ENCODE data around the gene KCNH1.

DNA sequence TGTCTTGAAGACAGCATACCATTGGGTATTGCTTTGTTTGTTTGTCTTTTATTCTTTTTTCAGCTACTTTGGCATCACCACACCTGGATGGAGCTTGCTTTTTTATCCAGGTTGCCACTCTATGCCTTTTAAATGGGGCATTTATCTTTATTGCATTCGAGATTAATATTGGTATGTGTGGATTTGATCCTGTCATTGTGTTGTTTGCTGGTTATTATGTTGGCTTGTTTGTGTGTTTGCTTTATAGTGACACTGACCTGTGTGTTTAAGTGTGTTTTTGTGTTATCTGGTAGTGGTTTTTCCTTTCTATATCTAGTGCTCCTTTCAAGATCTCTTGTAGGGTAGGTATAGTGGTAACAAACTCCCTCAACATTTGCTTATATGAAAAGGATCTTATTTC is 24.9 kb upstream of the KCNH1 start:
- TF ChIP-seq, protein P1, sequence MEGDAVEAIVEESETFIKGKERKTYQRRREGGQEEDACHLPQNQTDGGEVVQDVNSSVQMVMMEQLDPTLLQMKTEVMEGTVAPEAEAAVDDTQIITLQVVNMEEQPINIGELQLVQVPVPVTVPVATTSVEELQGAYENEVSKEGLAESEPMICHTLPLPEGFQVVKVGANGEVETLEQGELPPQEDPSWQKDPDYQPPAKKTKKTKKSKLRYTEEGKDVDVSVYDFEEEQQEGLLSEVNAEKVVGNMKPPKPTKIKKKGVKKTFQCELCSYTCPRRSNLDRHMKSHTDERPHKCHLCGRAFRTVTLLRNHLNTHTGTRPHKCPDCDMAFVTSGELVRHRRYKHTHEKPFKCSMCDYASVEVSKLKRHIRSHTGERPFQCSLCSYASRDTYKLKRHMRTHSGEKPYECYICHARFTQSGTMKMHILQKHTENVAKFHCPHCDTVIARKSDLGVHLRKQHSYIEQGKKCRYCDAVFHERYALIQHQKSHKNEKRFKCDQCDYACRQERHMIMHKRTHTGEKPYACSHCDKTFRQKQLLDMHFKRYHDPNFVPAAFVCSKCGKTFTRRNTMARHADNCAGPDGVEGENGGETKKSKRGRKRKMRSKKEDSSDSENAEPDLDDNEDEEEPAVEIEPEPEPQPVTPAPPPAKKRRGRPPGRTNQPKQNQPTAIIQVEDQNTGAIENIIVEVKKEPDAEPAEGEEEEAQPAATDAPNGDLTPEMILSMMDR (IDR thresholded peaks at IDR 0.05 in 2 of 3, conservative IDR thresholded peaks at IDR 0.05 in 1 of 3; ENCODE audit: borderline replicate concordance in 1 of 3, insufficient read depth in 1 of 3, low read depth in 2 of 3, low read length in 2 of 3) = no peak
- no peak for TF ChIP-seq FOSL1 (IDR thresholded peaks at IDR 0.05; ENCODE audit: low read depth)
- TF ChIP-seq, protein P2, sequence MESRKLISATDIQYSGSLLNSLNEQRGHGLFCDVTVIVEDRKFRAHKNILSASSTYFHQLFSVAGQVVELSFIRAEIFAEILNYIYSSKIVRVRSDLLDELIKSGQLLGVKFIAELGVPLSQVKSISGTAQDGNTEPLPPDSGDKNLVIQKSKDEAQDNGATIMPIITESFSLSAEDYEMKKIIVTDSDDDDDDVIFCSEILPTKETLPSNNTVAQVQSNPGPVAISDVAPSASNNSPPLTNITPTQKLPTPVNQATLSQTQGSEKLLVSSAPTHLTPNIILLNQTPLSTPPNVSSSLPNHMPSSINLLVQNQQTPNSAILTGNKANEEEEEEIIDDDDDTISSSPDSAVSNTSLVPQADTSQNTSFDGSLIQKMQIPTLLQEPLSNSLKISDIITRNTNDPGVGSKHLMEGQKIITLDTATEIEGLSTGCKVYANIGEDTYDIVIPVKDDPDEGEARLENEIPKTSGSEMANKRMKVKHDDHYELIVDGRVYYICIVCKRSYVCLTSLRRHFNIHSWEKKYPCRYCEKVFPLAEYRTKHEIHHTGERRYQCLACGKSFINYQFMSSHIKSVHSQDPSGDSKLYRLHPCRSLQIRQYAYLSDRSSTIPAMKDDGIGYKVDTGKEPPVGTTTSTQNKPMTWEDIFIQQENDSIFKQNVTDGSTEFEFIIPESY (IDR thresholded peaks at IDR 0.05; ENCODE audit: extremely low read depth, insufficient replicate concordance, low read length) = no peak
- TF ChIP-seq SIN3A (IDR thresholded peaks at IDR 0.05; ENCODE audit: low read depth) = no peak
- no peak for TF ChIP-seq EZH2 (IDR thresholded peaks at IDR 0.05)
- no peak for TF ChIP-seq ZNF274 (IDR thresholded peaks at IDR 0.05; ENCODE audit: low read depth, low read length)
- TF ChIP-seq POLR2AphosphoS5 (IDR thresholded peaks at IDR 0.05; ENCODE audit: low read depth, low read length) = no peak
- TF ChIP-seq, protein P3, sequence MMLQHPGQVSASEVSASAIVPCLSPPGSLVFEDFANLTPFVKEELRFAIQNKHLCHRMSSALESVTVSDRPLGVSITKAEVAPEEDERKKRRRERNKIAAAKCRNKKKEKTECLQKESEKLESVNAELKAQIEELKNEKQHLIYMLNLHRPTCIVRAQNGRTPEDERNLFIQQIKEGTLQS (IDR thresholded peaks at IDR 0.05) = no peak
- TF ChIP-seq POLR2A (IDR thresholded peaks at IDR 0.05; ENCODE audit: borderline replicate concordance, extremely low read depth, insufficient read depth, insufficient read length) = no peak
- no peak for TF ChIP-seq SRF (IDR thresholded peaks at IDR 0.05; ENCODE audit: low read depth)
- TF ChIP-seq EZH2phosphoT487 (IDR thresholded peaks at IDR 0.05; ENCODE audit: borderline replicate concordance) = no peak
- TF ChIP-seq EGR1 (IDR thresholded peaks at IDR 0.05; ENCODE audit: low read depth) = no peak

Measured in HCT116 (cell line).